ENCODE measurements around the gene NUDT1. TPM values are rescaled to one million over a fixed set of nuclear protein-coding genes. Genes with fewer than 3 reads are reported as not detected.

Gene NUDT1
- total RNA-seq, 4 donors from 2014 or later = 4.2 to 23.6 (median 9.5) TPM; not detected in 1

- no peaks in the 10 kb centered on the region for H3K9me3 ChIP-seq
- H3K36me3 ChIP-seq = no peaks in the 10 kb centered on the region
- intact Hi-C loops (cut with DNase I; ENCODE audit: low total_unique reads) (no loop called here), in situ Hi-C loops (cut with MboI; ENCODE audit: low pct_ligation_motif_present in 1 of 4, low pct_unique_long_range_greater_than_20kb in 1 of 4, low sequenced_read_pairs in 3 of 4) (no loop called here)
- no peaks in the 10 kb centered on the region for H3K4me1 ChIP-seq
- H3K27ac ChIP-seq = no peak overlapping the region
- no peaks in the 10 kb centered on the region for H3K27me3 ChIP-seq
- no peak for DNase-seq
- H3K4me3 ChIP-seq = no peak overlapping the region
- WGBS, 2 donors (ENCODE audit: low coverage in 1 of 2) = 59 to 77% methylated on average over 6 to 22 of the region's 27 CpGs
- TF ChIP-seq EP300 (IDR thresholded peaks at IDR 0.05; ENCODE audit: low read depth) = no peak
- TF ChIP-seq POLR2AphosphoS5 (IDR thresholded peaks at IDR 0.05) = no peak
- TF ChIP-seq CTCF (IDR thresholded peaks at IDR 0.05) = no peak
Observed at GRCh38 chr7:2271273-2272026, 29.4 kb downstream of the NUDT1 start.

- TF ChIP-seq EP300 (IDR thresholded peaks at IDR 0.05; ENCODE audit: low read depth) (no peak), POLR2AphosphoS5 (IDR thresholded peaks at IDR 0.05) (no peak), POLR2A (IDR thresholded peaks at IDR 0.05) (no peak), CTCF (IDR thresholded peaks at IDR 0.05) (no peak)
- H3K36me3 ChIP-seq = no peaks in the 10 kb centered on the region
- no peaks in the 10 kb centered on the region for H3K9me3 ChIP-seq
- no peaks in the 10 kb centered on the region for H3K27me3 ChIP-seq
- WGBS, 2 donors (ENCODE audit: low coverage in 1 of 2) = 92% methylated on average over 8 of the region's 9 CpGs; no CpG with 5 or more reads in 1 of the 2 donors
- DNase-seq = no peak
- intact Hi-C loops (cut with DNase I; ENCODE audit: low total_unique reads) (no loop called here), in situ Hi-C loops (cut with MboI; ENCODE audit: low pct_ligation_motif_present in 1 of 4, low pct_unique_long_range_greater_than_20kb in 1 of 4, low sequenced_read_pairs in 3 of 4) (no loop called here)
- no peaks in the 10 kb centered on the region for H3K4me1 ChIP-seq
- H3K27ac ChIP-seq = no peak overlapping the region
- H3K4me3 ChIP-seq = no peak overlapping the region
Observed at GRCh38 chr7:2272031-2272430, 30.0 kb downstream of the NUDT1 start.

- in situ Hi-C loops (cut with MboI; ENCODE audit: low pct_ligation_motif_present in 1 of 4, low pct_unique_long_range_greater_than_20kb in 1 of 4, low sequenced_read_pairs in 3 of 4) = no loop called here
- Histone ChIP-seq H3K36me3 (no peaks in the 10 kb centered on the region), H3K27me3 (no peaks in the 10 kb centered on the region), H3K4me3 (no peak overlapping the region), H3K9me3 (no peaks in the 10 kb centered on the region), H3K4me1 (no peaks in the 10 kb centered on the region), H3K27ac (no peak overlapping the region)
- 96 to 100% methylated on average over 8 to 20 of the region's 20 CpGs for WGBS, 2 donors (ENCODE audit: low coverage in 1 of 2)
- DNase-seq = no peak
- TF ChIP-seq POLR2A (IDR thresholded peaks at IDR 0.05) = no peak
- TF ChIP-seq CTCF (IDR thresholded peaks at IDR 0.05) = no peak
- no peak for TF ChIP-seq POLR2AphosphoS5 (IDR thresholded peaks at IDR 0.05)
- no peak for TF ChIP-seq EP300 (IDR thresholded peaks at IDR 0.05; ENCODE audit: low read depth)
- intact Hi-C loops (cut with DNase I; ENCODE audit: low total_unique reads) = no loop called here
Observed at GRCh38 chr7:2273866-2274265, 31.8 kb downstream of the NUDT1 start.

GRCh38 chr7:2274666-2275065 is 32.6 kb downstream of the NUDT1 start:
- no peak overlapping the region for H3K4me3 ChIP-seq
- intact Hi-C loops (cut with DNase I; ENCODE audit: low total_unique reads) = no loop called here
- H3K27ac ChIP-seq = no peak overlapping the region
- no peak for DNase-seq
- TF ChIP-seq POLR2A (IDR thresholded peaks at IDR 0.05) (no peak), EP300 (IDR thresholded peaks at IDR 0.05; ENCODE audit: low read depth) (no peak), POLR2AphosphoS5 (IDR thresholded peaks at IDR 0.05) (no peak), CTCF (IDR thresholded peaks at IDR 0.05) (no peak)
- no peaks in the 10 kb centered on the region for H3K4me1 ChIP-seq
- 74% methylated on average over 7 of the region's 7 CpGs; no CpG with 5 or more reads in 1 of the 2 donors for WGBS, 2 donors (ENCODE audit: low coverage in 1 of 2)
- no peaks in the 10 kb centered on the region for H3K36me3 ChIP-seq
- H3K27me3 ChIP-seq = no peaks in the 10 kb centered on the region
- H3K9me3 ChIP-seq = no peaks in the 10 kb centered on the region
- in situ Hi-C loops (cut with MboI; ENCODE audit: low pct_ligation_motif_present in 1 of 4, low pct_unique_long_range_greater_than_20kb in 1 of 4, low sequenced_read_pairs in 3 of 4) = no loop called here

Measured in transverse colon (tissue), 4 donors.